DOHH2 (cell line): Measurements from ENCODE around the gene CHCHD3.

Experiments used
- EZH2phosphoT487 ChIP-seq: fragments of 200-600 bp; sonication (generic); IDR thresholded peaks from 2 replicates; pipeline ENCODE4 v1.6.1; 2017; ENCODE audit warnings: borderline replicate concordance, mild to moderate bottlenecking, antibody characterized with exemption, low read length, moderate library complexity, mixed read lengths
- TF ChIP-seq, protein P1 (sequence below): fragments of 200-600 bp; sonication (generic); IDR thresholded peaks from one replicate; pipeline ENCODE4 v1.5.1; 2014; ENCODE audit warnings: antibody characterized with exemption, mild to moderate bottlenecking, low read depth, low read length; ENCODE audit not compliant: poor library complexity, severe bottlenecking

DNA sequence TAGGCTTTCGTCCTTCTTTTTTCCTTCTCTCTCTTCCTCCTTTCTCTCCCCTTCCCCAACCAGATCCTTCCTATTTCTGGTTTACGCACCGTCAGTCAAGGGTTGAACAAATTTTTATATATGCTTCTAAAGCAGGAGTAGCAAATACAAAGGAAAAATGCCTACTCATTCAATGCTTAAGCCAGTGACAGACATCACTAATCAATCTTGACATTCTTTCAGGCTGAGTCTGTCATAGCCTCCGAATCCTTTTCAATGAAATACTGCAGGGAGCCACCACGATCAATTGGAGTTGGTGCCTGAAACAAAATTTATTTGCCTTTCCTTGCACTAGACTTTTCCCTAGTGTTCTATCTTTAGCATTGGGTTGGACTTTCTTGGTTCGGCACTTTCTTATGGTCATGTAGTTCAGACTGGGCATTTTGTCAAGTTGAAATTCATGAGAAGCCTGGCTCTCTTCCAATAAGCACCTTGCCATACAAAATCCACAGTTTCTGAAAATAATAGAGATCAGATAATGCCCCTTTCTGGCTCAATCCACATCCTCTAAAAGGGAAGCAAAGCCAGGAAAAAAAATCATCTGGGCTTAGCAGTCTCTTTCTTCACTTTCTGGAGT, 266.1 kb downstream of the CHCHD3 start:
- TF ChIP-seq, protein P1, sequence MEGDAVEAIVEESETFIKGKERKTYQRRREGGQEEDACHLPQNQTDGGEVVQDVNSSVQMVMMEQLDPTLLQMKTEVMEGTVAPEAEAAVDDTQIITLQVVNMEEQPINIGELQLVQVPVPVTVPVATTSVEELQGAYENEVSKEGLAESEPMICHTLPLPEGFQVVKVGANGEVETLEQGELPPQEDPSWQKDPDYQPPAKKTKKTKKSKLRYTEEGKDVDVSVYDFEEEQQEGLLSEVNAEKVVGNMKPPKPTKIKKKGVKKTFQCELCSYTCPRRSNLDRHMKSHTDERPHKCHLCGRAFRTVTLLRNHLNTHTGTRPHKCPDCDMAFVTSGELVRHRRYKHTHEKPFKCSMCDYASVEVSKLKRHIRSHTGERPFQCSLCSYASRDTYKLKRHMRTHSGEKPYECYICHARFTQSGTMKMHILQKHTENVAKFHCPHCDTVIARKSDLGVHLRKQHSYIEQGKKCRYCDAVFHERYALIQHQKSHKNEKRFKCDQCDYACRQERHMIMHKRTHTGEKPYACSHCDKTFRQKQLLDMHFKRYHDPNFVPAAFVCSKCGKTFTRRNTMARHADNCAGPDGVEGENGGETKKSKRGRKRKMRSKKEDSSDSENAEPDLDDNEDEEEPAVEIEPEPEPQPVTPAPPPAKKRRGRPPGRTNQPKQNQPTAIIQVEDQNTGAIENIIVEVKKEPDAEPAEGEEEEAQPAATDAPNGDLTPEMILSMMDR: no peak
- TF ChIP-seq EZH2phosphoT487: no peak
